ENCODE data around the gene FBXL13.
"Not testable (repeated sequence)": the region's sequence is repeated elsewhere in the genome, so short reads cannot be mapped to it uniquely, and the experiment has no call there.

Gene FBXL13

GRCh38 chr7:102859084-102859798, 215.4 kb downstream of the FBXL13 start:
- DNase-seq (ENCODE audit: low read depth in 2 of 2): no peak

DNA sequence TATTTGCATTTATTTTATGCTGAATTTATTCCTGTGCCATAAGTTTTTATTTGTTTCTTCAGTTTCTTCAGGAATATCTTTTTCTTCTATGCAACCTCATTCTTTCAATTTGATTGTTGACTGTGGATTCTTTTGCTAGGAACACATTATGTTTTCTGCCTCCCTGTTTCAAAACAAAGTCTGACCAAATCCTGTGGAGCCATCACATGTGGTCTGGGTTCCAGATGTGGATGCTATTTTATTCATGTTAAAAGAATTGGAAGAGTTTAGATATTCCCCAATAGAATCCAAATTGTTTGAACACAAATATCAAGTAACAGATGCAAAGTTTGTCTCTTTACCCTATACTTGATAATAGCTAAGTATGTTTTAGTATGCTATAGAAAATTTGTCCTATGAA, 218.6 kb downstream of the FBXL13 start:
- no peak for DNase-seq (ENCODE audit: low read depth in 2 of 2)

GRCh38 chr7:102849538-102849937, 225.1 kb downstream of the FBXL13 start:
- no peak for DNase-seq (ENCODE audit: low read depth in 2 of 2)

DNA sequence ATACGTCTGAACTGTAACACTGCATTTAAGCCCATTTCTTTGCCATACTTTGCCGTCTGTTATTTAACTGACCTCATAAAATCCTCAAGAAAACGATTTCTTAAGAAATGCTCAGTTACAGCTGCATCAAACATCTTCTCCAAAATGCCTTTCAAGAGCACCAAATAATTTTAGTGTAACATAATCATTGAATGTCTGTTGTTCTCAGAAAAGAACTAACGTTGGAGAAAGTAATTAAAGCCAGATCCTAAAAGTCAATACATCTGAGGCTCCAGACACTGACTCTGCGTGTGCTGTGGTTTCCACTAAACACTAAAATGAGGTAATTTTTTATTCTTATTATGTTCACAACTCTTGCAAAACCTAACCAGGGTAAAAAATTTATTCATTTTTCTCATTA, 225.5 kb downstream of the FBXL13 start:
- no peak for DNase-seq (ENCODE audit: low read depth in 2 of 2)

GRCh38 chr7:102845346-102845745, 229.2 kb downstream of the FBXL13 start:
- no peak for DNase-seq (ENCODE audit: low read depth in 2 of 2)

DNA sequence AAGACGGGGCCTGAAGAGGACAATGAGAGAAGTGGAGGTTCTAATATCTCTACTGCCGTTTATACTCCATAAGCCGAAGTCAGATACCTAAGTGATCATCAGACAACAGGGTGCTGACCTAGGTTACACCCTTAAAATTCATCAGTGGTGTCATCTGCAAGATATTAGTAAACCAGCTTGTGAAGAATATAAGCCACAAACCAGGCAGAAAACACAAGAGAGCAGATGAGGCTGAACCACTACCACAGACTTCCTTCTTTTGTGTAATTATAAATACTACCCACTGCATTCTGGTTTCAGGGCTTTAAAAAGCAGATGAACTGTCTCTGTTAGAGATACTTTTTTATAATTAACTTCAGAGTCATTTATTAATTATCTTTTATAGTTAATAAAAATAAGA, 230.7 kb downstream of the FBXL13 start:
- no peak for DNase-seq (ENCODE audit: low read depth in 2 of 2)

- DNase-seq (ENCODE audit: low read depth in 2 of 2): no peak
Observed at GRCh38 chr7:102842284-102842683, 232.3 kb downstream of the FBXL13 start.

DNA sequence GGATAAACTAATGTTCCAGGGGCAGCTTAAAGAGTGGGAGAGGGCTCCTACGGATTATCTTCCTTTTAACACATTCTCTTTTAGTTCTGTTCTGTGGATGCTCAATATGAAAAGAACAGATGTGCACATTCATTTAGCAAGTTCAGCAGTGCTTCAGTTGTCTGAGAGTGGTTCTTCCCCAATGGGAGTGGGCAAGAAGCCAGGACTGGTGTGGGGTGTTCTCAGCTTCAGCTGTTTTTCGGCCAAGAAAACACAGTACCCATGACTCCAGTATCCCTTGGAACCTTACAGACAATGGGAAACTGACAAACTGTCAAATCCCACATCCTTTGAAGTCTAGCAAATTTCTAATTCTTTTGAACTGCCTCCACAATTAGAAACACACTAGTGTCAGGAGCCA, 233.3 kb downstream of the FBXL13 start:
- DNase-seq (ENCODE audit: low read depth in 2 of 2): no peak

GRCh38 chr7:102840404-102840803, 234.2 kb downstream of the FBXL13 start:
- DNase-seq (ENCODE audit: low read depth in 2 of 2): no peak

- DNase-seq (ENCODE audit: low read depth in 2 of 2): not testable (repeated sequence)
Observed at GRCh38 chr7:102838572-102839101, 236.0 kb downstream of the FBXL13 start.

GRCh38 chr7:102837802-102838201, 236.8 kb downstream of the FBXL13 start:
- DNase-seq (ENCODE audit: low read depth in 2 of 2): no peak

DNA sequence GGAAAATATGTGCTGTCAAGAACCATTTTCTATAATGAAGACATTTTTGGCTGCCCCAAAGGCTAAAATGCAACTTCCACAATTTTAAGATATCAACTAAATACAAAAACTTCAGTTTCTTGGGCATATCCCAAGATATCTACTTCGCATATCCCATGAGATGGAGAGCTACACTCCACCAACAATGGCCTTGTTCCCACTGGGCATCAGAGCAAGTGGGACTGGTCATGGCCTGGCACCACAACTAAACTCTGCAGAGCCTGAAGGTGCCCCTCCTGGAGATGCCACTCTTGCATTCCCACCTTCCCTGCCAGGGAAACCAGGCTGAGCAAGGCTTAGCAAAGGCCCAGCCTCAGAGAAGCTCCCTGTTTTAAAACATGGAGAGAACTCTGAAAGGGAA, 237.6 kb downstream of the FBXL13 start:
- DNase-seq (ENCODE audit: low read depth in 2 of 2): no peak

DNA sequence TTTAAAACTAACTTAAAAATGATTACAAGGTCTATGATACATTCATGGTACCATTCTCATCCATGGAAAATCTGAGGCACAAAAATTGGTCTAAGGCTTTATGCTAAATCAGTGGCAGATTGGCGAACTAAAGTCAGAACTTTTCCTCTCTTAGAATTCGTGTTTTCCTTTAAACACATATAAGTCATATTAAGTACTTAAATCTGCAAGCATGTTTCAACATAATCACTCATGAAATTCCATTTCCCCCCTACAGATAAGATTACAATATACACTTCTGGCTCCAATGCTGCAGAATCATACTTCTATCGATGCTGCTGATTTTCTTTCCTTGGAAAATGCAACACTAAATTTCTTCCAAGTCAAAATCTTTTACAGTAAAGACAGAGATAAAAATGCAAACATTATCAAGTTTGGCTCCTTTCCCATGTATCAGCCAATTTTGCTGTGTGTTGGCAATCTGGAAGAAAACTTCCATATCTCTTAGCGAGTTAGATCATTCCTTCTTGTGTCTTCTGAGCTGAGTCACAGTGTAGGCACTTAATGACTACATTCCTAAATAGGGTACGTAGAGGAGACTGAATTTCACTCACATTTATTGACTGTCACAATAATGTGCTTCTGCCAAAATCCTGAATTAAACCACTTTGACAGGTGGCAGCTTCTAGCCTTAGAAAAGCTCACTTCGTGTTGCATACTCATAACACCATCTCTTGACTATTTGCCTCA, 238.2 kb downstream of the FBXL13 start:
- DNase-seq (ENCODE audit: low read depth in 2 of 2): no peak

DNA sequence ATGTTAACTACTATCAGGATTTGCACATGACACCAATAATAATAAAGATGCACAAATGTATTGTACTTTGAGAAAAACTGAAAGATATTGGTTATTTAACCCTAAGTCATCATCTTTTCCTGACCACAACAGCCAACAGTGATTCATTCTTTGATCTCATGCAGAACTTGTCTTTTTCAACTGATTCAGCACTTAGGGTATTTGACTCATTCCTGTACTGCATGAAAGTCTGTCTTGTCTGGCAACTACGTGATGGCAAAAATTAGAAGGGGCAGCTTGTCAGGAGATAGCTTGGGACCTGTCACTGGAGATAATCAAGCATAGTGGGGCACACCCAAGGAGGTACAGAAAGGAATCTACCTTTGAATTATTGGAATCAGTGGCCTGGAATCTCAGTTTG, 239.6 kb downstream of the FBXL13 start:
- DNase-seq (ENCODE audit: low read depth in 2 of 2): no peak

DNA sequence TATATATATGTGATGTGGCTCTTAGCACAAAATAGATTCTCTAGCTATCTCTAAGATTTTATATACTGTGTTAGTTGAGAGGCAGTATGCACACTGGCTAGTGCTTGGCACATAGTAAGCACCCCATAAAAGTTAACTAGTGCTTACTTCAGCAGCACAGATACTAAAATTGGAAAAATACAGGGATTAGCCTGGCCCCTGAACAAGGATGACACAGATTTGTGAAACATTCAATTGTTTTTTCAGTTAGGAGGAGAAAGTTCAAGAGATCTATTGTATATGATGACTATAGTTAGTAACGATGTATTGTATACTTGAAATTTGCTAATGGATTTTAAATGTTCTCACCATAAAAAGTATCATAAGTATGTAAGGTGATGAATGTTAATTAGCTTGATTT, 240.1 kb downstream of the FBXL13 start:
- no peak for DNase-seq (ENCODE audit: low read depth in 2 of 2)

GRCh38 chr7:102833343-102833742, 241.3 kb downstream of the FBXL13 start:
- no peak for DNase-seq (ENCODE audit: low read depth in 2 of 2)

GRCh38 chr7:102832674-102833073, 241.9 kb downstream of the FBXL13 start:
- no peak for DNase-seq (ENCODE audit: low read depth in 2 of 2)

DNA sequence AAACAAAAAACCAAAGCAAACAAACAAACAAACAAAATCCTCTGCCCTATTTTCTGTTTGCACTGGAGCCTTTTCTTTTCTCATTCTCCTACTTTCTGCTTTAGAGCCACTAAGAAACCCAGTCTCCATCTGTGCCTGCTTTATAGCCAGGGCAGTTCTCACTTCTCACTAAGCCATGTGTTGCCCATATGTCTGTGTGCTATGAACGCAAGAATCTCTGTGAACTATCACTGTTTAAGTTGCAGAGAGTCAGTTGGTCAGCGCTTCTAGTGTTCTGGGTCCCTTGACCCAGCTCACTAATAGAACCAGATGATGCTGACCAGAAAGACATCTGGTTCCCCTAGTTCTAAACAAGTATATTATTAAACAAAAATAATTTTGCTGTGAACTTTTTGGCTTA, 244.4 kb downstream of the FBXL13 start:
- DNase-seq (ENCODE audit: low read depth in 2 of 2): no peak

- DNase-seq (ENCODE audit: low read depth in 2 of 2): no peak
Observed at GRCh38 chr7:102829075-102829474, 245.5 kb downstream of the FBXL13 start.

DNA sequence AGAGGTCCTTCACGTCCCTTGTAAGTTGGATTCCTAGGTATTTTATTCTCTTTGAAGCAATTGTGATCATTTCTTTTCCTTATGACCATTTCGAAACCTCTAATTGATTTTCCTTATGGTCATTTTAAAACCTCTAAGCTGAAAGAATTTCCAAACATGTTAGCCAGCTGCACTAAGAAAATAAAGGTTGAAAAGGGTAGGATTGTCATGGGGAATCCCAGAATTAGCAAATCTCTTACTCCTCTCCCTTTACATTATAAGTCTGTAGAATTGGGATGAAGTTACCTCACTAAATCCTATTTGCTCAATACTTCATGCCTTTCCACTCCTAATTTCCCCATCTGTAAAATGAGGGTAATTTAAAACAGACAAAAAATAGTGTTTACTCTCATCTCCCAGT, 246.3 kb downstream of the FBXL13 start:
- no peak for DNase-seq (ENCODE audit: low read depth in 2 of 2)

DNA sequence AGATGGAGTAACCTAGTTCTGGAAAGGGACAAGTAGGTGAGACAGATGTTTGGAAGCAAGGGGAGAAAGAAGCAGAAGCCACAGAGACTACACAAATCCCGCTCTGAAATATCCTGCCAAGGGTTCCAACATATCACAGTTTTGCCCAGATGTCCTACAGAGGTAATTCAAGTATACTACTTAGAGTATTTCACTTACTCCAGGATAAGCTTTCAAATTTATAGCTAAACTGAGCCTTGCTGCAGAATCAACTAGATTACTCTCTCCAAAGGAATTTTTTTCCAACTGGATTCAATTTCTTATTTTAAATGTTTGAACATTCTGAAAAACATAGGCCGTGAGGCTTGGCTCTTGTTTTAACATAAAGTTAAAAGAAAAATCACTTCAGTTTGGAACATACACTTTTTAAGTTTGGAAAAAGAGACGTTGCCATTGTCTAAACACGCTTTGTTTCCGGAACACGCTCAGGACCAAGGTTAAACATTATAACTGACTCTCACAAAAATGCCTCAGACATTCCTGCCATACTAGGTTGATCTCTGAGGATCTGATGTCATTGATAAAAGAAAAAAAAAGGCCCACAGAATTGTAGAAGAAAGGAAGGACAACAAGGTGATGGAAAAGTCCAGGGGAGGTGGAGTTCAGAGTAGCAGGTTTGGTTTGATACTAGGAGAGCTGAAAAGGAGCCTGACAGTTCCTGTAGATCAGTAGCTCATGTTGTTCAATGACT, 251.0 kb downstream of the FBXL13 start:
- DNase-seq (ENCODE audit: low read depth in 2 of 2): no peak

DNA sequence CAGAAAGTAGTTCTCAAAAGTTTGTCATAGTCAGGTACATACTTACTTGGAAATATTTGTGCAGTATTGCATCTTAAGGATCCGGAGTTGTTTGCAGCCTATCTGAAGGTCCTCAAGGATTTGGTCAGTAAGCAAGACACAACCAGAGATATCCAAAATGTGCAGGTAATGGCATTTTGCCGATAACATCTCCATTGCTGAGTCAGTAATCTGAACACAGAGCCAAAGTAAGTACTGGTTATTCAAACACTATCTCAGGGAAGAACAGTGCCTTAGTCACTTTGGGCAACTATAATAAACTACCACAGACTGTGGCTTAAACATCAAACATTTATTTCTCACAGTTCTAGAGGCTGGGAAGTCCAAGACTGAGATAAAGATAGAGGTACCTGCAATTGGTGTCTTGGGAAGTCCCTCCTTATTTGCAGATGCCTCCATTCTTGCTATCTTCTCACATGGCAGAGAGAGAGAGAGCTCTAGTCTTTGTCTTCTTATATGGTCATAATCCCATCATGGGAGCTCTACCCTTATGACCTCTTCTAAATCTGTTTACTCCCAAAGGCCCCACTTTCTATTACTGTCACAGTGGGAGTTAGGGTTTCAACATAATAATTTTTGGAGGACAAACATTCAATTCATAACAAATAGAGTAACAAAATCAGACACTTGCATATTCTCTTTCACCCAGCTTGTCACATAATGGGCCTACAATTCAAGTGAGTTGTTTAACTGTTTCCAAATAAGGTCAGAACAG, 252.4 kb downstream of the FBXL13 start:
- no peak for DNase-seq (ENCODE audit: low read depth in 2 of 2)
